Retinal pigment epithelial cell (primary cell): Measurements from ENCODE around the gene SERPINA9.

Experiments
- DNase-seq: peaks from one replicate; pipeline ENCODE4 v3.0.0-alpha.2; 2010; ENCODE audit warnings: low read depth
- H3K4me3 ChIP-seq: 2 replicates; pipeline ENCODE4 v1.5.1; 2011; ENCODE audit warnings: mild to moderate bottlenecking, low read length, control low read depth, moderate library complexity
- CTCF ChIP-seq: conservative IDR thresholded peaks from 2 replicates; pipeline ENCODE4 v1.5.1; 2011; ENCODE audit warnings: low read depth, low read length, control low read depth, inconsistent platforms

SERPINA9 gene

DNA sequence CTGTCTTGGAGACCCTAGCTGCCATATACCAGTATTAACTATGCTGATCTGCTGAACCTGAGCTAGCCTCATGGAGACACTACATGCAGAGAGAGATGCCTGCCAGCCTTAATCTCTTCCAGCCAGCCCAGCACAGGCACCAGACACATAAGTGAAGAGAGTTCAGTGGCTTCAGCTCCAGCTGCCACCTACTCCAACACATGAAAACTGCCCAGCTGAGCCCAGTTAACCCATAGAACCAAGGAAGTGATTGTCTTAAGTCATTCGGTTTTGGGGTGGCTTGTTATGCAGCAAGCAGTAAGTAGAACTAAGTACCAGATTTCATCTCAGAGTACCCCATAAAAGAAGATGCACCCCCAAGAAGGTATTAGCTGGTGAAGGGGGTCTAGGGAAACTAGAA is 31.0 kb downstream of the SERPINA9 start:
- DNase-seq: no peak
- no peak for TF ChIP-seq CTCF
- H3K4me3 ChIP-seq: no peak overlapping the region

DNA sequence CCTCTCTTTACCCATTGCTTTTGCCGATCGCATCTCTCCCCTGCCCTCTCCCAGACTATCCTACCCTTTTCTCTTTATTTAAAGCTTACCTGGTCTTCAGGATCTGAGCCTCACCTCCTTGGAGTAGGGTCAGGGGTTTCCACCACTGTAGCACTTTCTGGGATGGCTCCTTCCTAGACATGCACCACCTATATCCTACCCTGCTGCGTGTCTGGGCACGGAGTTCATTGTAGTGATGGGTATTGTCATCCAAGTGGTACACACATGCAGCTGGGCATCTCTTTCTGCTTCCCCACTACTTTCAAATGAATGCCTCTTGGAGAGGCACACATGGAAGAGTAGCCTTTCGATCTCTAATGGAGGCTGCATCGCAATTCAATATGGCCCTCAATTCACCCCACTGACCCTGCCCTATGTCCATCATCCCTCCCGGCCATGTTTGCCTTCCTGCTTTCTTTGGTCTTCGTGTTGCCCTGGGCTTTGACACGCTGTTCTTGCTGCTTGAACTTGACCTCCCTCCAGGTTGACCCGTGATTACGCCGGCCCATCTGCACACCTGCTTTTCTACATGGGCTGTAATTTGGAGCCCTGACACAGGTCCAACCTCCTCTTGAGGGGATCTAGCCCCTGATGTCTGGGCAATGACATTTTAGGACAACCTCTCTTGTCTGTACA is 34.3 kb downstream of the SERPINA9 start:
- DNase-seq: no peak
- no peak overlapping the region for H3K4me3 ChIP-seq
- no peak for TF ChIP-seq CTCF

- H3K4me3 ChIP-seq: no peak overlapping the region
- no peak for DNase-seq
- TF ChIP-seq CTCF: no peak
Measured at GRCh38 chr14:94441130-94441529, 34.9 kb downstream of the SERPINA9 start.

- H3K4me3 ChIP-seq: no peak overlapping the region
- no peak for TF ChIP-seq CTCF
- no peak for DNase-seq
Measured at GRCh38 chr14:94439453-94440057, 36.4 kb downstream of the SERPINA9 start.

DNA sequence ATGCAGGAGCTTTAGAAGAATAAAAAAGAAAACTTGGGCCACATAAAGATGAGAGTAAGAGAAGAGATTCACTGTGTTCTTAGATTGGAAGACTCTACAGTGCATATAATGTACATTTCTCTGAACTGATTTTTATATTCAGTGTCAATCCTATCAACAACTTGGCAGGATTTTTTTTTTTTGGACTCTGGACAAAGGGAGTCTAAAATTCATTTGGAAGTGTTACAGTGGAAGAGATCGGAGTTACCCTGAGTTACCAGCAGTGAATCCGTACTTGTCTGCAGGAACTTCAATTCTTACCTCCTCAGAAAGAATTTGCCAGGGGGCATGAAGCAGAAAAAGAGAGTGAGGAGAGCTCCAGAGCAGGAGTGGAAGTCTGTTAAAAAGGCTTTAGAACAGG is 47.4 kb downstream of the SERPINA9 start:
- TF ChIP-seq CTCF: no peak
- no peak overlapping the region for H3K4me3 ChIP-seq
- no peak for DNase-seq

DNA sequence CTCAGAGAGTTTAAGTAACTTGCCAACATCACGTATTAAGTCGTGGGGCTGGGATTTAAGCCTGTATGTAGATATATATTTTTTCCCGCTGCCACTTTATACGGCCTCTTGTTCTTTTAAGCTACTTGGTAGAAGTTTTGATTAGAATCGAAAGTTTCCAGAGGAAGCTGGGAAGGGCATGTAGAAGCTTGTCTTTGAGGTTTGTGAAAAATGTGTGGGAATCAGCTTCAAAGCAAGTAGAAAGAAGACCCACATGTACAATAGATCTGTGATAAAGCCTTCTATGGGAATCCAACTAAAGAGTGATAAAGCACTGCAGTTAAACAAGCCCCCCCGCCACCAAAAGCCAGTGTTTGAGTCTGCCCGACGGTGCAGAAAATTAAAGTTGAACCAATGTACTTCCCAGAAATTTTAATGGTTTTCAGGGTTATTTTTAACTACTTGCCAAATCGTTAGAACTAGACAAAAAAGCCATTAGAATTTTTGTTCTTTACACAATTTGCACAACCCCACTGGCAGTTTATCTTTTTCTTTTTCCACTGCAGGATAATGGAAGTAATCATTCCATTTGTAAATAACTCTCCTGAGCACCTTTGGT is 48.9 kb downstream of the SERPINA9 start:
- DNase-seq: no peak
- H3K4me3 ChIP-seq: no peak overlapping the region
- TF ChIP-seq CTCF: no peak

GRCh38 chr14:94426526-94426925 is 49.5 kb downstream of the SERPINA9 start:
- TF ChIP-seq CTCF: no peak
- H3K4me3 ChIP-seq: no peak overlapping the region

More at GRCh38 chr14:94426526-94426925, 49.5 kb downstream of the SERPINA9 start:
- DNase-seq: no peak
